ENCODE measurements around the gene HHEX. TPM values are rescaled to one million over a fixed set of nuclear protein-coding genes. Genes with fewer than 3 reads are reported as not detected.

HHEX gene
- total and polyA plus RNA-seq, 10 of the 15 experiments (the other 5 are each of a cell fraction or from before 2014, with no cell fraction given): 3.9 to 32.8 (median 16.4) TPM

DNA sequence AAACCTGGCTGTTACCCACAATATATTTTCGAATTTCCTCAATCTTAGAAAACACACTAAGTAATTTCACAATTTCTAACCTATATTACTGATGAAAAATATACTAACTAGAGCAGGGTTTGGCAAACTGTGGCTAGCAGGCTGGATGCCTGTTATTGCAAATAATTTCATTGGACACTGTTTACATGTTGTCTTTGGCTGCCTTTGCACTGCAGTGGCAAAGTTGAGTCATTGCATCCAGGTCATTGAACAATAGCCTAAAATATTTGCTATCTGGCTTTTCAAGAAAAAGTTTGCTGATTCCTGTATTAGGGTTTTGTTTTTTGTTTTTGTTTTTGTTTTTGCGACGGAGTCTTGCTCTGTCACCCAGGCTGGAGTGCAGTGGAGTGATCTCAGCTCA, 49.6 kb upstream of the HHEX start:
- Histone ChIP-seq H3K4me1 (ENCODE audit: control insufficient read depth, insufficient read depth, low read length) (no peaks in the 10 kb centered on the region), H3K4me2 (ENCODE audit: control insufficient read depth, insufficient read depth) (no peak overlapping the region), H3K79me2 (ENCODE audit: control insufficient read depth, insufficient read depth, low read length) (no peaks in the 10 kb centered on the region), H2AFZ (ENCODE audit: control insufficient read depth, low read depth, low read length) (no peak overlapping the region), H3K4me3 (no peak overlapping the region), H3K9me3 (replicated peaks; ENCODE audit: control insufficient read depth, insufficient read depth, low read length) (no peaks in the 10 kb centered on the region), H3K36me3 (ENCODE audit: control insufficient read depth in 2 of 2, insufficient read depth in 2 of 2, low read length in 1 of 2) (peaks cover 2 to 19% of the 10 kb centered on the region in 2 experiments), H3K27me3 (replicated peaks in 1 of 2; ENCODE audit: control insufficient read depth in 2 of 2, insufficient read depth in 2 of 2, low read length in 1 of 2) (no peaks in the 10 kb centered on the region), H3K9ac (ENCODE audit: control insufficient read depth, insufficient read depth, low read length) (no peak overlapping the region), H4K20me1 (ENCODE audit: control insufficient read depth, insufficient read depth) (no peaks in the 10 kb centered on the region), H3K27ac (ENCODE audit: control insufficient read depth, insufficient read depth) (no peak overlapping the region)
- ChIA-PET CTCF (no interaction called here), POLR2A (no interaction called here), RAD21 (ENCODE audit: unreplicated experiment) (no interaction called here), SMC1A (ENCODE audit: uncharacterized antibody, unreplicated experiment) (no interaction called here)
- no peak for ATAC-seq
- intact Hi-C loops (cut with micrococcal nuclease; ENCODE audit: unreplicated experiment) (loop anchor here (10.0 kb wide), 1 partner anchor 125 kb away; no protein-coding TSS in a partner anchor), in situ Hi-C loops (cut with MboI) (no loop called here)
- FAIRE-seq: no peak
- TF ChIP-seq SIX5 (IDR thresholded peaks at IDR 0.05; ENCODE audit: low read depth, low read length, severe bottlenecking): no peak
- TF ChIP-seq, protein P1, sequence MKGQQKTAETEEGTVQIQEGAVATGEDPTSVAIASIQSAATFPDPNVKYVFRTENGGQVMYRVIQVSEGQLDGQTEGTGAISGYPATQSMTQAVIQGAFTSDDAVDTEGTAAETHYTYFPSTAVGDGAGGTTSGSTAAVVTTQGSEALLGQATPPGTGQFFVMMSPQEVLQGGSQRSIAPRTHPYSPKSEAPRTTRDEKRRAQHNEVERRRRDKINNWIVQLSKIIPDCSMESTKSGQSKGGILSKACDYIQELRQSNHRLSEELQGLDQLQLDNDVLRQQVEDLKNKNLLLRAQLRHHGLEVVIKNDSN (IDR thresholded peaks at IDR 0.05; ENCODE audit: borderline replicate concordance, extremely low read length, insufficient read depth, low read depth, low read length): no peak
- TF ChIP-seq, protein P2, sequence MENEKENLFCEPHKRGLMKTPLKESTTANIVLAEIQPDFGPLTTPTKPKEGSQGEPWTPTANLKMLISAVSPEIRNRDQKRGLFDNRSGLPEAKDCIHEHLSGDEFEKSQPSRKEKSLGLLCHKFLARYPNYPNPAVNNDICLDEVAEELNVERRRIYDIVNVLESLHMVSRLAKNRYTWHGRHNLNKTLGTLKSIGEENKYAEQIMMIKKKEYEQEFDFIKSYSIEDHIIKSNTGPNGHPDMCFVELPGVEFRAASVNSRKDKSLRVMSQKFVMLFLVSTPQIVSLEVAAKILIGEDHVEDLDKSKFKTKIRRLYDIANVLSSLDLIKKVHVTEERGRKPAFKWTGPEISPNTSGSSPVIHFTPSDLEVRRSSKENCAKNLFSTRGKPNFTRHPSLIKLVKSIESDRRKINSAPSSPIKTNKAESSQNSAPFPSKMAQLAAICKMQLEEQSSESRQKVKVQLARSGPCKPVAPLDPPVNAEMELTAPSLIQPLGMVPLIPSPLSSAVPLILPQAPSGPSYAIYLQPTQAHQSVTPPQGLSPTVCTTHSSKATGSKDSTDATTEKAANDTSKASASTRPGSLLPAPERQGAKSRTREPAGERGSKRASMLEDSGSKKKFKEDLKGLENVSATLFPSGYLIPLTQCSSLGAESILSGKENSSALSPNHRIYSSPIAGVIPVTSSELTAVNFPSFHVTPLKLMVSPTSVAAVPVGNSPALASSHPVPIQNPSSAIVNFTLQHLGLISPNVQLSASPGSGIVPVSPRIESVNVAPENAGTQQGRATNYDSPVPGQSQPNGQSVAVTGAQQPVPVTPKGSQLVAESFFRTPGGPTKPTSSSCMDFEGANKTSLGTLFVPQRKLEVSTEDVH (IDR thresholded peaks at IDR 0.05; ENCODE audit: low read depth, partially characterized antibody): no peak
- no peak for TF ChIP-seq MEF2B (IDR thresholded peaks at IDR 0.05; ENCODE audit: partially characterized antibody, poor library complexity, severe bottlenecking)
- WGBS (ENCODE audit: insufficient coverage, insufficient replicate concordance, low lambda C conversion rate, missing lambda C conversion rate): 93% methylated on average over 3 of the region's 3 CpGs
- BruUV-seq (replicated peaks): no TSS peak
- DNase-seq (ENCODE audit: low read depth, low spot score): no peak
